Stimulated activated naive B cell treated with anti-CD40 and anti-IgM and Interleukin-4, amounts not matched to agents 10 μg/mL and 1 μg/mL and 100 μg/mL, for 72 hours (primary cell): ENCODE data around the gene ECM1.

Experiments
- ATAC-seq, 2 donors: fragments of 150-1000 bp; cut with Tn5 transposase; replicated peaks; 2 replicates each; pipeline ENCODE4 v1.10.0; 2021; ENCODE audit warnings: moderate library complexity in 1 of 2
- DNase-seq: peaks from one replicate; pipeline ENCODE4 v3.0.0; 2021
- H3K27ac Mint-ChIP-seq: one replicate; pipeline ENCODE4 v1.8.0; 2022; ENCODE audit warnings: mild to moderate bottlenecking, mixed read lengths
- H3K27me3 Mint-ChIP-seq, 2 donors: one replicate each; pipeline ENCODE4 v1.8.0; 2022; ENCODE audit warnings: mixed read lengths in 2 of 2
- H3K36me3 Mint-ChIP-seq, 2 donors: one replicate each; pipeline ENCODE4 v1.8.0; 2022; ENCODE audit warnings: mixed read lengths in 2 of 2, mild to moderate bottlenecking in 1 of 2
- H3K4me1 Mint-ChIP-seq, 2 donors: one replicate each; pipeline ENCODE4 v1.8.0; 2022; ENCODE audit warnings: mixed read lengths in 2 of 2, mild to moderate bottlenecking in 1 of 2
- H3K4me3 Mint-ChIP-seq, 2 donors: one replicate each; pipeline ENCODE4 v1.8.0; 2022; ENCODE audit warnings: mild to moderate bottlenecking in 2 of 2, mixed read lengths in 2 of 2, moderate library complexity in 1 of 2
- H3K9me3 Mint-ChIP-seq, 2 donors: one replicate each; pipeline ENCODE4 v1.8.0; 2022; ENCODE audit warnings: mixed read lengths in 2 of 2, mild to moderate bottlenecking in 1 of 2

Gene ECM1

GRCh38 chr1:150486966-150487762 is 20.7 kb upstream of the ECM1 start, which contains the start of gene TARS2:
TARS2 (plus strand) TSS chr1:150487419; CDS start chr1:150487451, 32 bp downstream.
- DNase-seq (peak; percentile 99), ATAC-seq (peak; percentile 99)
- Mint-ChIP-seq H3K9me3 (no peaks in the 10 kb centered on the region), H3K4me1 (peaks cover 20 to 41% of the 10 kb centered on the region in 2 donors), H3K36me3 (peaks cover 36 to 39% of the 10 kb centered on the region in 2 donors), H3K27ac (peak within 1 kb of the TSS; percentile 100), H3K4me3 (peak within 1 kb of the TSS; percentile 97), H3K27me3 (no peaks in the 10 kb centered on the region)

DNA sequence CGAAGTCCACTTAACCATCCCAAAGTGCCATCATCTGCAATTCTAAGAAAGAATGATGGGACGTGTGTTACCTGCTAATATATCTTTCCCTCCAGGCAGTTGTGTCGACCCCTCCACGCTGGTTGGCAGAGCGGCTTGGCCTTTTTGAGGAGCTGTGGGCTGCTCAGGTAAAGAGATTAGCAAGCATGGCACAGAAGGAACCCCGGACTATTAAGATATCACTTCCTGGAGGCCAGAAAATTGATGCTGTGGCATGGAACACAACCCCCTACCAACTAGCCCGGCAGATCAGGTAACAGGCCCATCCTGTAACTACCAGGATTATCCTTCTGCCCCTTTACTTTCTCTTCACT is 20.2 kb upstream of the ECM1 start:
- no peak for DNase-seq
- Mint-ChIP-seq H3K4me3 (peak overlapping the region; percentile 97), H3K27me3 (no peaks in the 10 kb centered on the region), H3K27ac (peak overlapping the region; percentile 100), H3K36me3 (peaks cover 39 to 43% of the 10 kb centered on the region in 2 donors), H3K4me1 (peaks cover 20 to 41% of the 10 kb centered on the region in 2 donors), H3K9me3 (no peaks in the 10 kb centered on the region)
- no peak for ATAC-seq

DNA sequence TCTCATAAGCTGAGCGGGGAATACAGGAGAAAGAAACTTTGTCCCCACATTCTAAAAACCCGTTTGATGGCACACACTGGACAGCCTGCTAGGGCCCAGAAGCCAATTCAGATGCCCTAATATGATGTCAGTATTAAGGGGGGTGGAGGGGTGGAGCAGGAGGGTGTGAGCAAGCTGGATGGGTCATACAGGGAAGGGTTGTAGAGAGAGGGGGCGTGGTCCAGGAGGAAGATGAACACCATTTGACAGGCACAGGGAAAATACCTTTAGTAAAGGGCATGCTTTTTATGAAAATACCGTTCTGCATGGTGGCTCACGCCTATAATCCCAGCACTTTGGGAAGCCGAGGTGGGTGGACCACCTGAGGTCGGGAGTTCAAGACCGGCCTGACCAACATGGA is 14.7 kb upstream of the ECM1 start:
- DNase-seq (no peak), ATAC-seq (peak in 1 of 2 donors; percentile 87)
- Mint-ChIP-seq H3K4me1 (peaks cover 9 to 30% of the 10 kb centered on the region in 2 donors), H3K27me3 (no peaks in the 10 kb centered on the region), H3K4me3 (no peak overlapping the region), H3K9me3 (no peaks in the 10 kb centered on the region), H3K36me3 (peaks cover 68 to 72% of the 10 kb centered on the region in 2 donors), H3K27ac (no peak overlapping the region)

DNA sequence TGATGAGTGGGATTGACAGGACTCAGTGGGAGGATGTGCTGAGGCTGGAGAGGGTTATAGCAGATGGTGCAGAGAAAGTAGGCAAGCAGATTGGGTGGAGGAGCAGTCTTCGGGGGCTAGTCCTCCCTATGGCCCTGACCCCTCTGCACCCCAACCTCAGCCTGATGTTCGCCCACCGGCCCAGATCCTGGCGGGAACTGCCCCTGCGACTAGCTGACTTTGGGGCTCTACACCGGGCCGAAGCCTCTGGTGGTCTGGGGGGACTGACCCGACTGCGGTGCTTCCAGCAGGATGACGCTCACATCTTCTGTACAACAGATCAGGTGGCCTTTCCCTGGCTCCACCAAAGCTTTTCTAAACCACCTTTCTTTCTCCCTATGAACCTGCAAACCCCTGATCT is 9.6 kb upstream of the ECM1 start:
- H3K9me3 Mint-ChIP-seq, result no peaks in the 10 kb centered on the region
- H3K36me3 Mint-ChIP-seq, result peaks cover 63 to 68% of the 10 kb centered on the region in 2 donors
- H3K27ac Mint-ChIP-seq, result no peak overlapping the region

GRCh38 chr1:150505431-150505830 is 2.5 kb upstream of the ECM1 start:
- no peak for DNase-seq
- no peak for ATAC-seq
- Mint-ChIP-seq H3K9me3 (no peaks in the 10 kb centered on the region), H3K27me3 (no peaks in the 10 kb centered on the region), H3K4me3 (no peak overlapping the region), H3K4me1 (peaks cover 8 to 14% of the 10 kb centered on the region in 2 donors), H3K36me3 (peaks cover 56 to 60% of the 10 kb centered on the region in 2 donors), H3K27ac (no peak overlapping the region)

More for the DNA sequence above, 9.6 kb upstream of the ECM1 start:
- Mint-ChIP-seq H3K4me3 (no peak overlapping the region), H3K27me3 (no peaks in the 10 kb centered on the region), H3K4me1 (peaks cover 2 to 9% of the 10 kb centered on the region in 2 donors)
- DNase-seq, result no peak
- ATAC-seq, result no peak

DNA sequence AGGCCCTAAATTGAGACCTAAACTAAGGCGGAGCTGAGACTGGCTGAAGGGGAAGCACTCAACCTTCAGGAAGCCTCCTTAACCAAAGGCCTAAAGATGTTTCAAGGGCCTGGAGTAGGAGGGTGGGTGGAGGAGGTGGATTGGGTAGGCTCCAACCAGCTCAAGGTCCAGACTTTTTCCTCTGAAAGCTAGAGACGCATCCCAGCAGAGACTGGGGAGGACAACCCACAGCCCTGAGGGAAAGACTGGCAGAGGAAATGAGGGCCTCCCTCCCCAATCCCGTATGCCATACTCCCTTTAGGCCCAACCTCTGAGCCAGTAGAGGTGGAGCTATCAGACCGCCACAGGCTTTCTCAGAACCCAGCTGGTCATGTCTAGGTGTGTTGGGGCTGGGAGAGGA is 1.1 kb downstream of the ECM1 start:
- ATAC-seq, result no peak
- Mint-ChIP-seq H3K4me3 (no peak overlapping the region), H3K9me3 (no peaks in the 10 kb centered on the region), H3K27me3 (no peaks in the 10 kb centered on the region), H3K36me3 (peaks cover 60 to 63% of the 10 kb centered on the region in 2 donors), H3K4me1 (peaks cover 19 to 24% of the 10 kb centered on the region in 2 donors), H3K27ac (no peak overlapping the region)
- DNase-seq, result no peak

GRCh38 chr1:150511551-150511950 is 3.6 kb downstream of the ECM1 start:
- H3K27ac Mint-ChIP-seq, result no peak overlapping the region
- H3K36me3 Mint-ChIP-seq, result peaks cover 48 to 49% of the 10 kb centered on the region in 2 donors
- H3K4me1 Mint-ChIP-seq, result peaks cover 35 to 43% of the 10 kb centered on the region in 2 donors
- H3K4me3 Mint-ChIP-seq, result no peak overlapping the region
- no peak for DNase-seq
- no peaks in the 10 kb centered on the region for H3K9me3 Mint-ChIP-seq
- ATAC-seq, result no peak
- no peaks in the 10 kb centered on the region for H3K27me3 Mint-ChIP-seq

DNA sequence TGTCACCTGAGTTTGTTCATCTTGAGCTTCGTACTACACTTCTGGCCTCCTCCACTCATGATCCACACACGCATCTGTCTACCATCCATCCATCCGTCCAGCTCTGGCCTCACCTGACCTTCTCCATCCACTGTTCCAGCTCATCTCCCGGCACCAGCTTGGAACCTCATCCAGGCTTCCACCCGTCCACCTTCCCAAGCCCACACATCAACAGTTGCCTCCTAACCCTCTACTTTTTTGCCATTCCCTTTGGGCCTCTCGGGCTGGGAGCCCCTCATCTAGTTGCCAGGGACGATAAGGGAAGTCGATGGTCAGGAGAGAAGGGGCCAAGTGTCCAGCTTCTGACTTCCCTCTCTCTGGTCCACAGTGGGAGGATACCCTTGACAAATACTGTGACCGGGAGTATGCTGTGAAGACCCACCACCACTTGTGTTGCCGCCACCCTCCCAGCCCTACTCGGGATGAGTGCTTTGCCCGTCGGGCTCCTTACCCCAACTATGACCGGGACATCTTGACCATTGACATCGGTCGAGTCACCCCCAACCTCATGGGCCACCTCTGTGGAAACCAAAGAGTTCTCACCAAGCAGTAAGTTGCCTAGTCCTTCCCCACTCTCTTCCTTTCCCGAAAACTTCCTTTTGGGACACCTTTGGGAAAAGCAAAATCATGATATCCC is 4.2 kb downstream of the ECM1 start:
- Mint-ChIP-seq H3K27ac (no peak overlapping the region), H3K4me1 (peaks cover 36 to 48% of the 10 kb centered on the region in 2 donors), H3K4me3 (no peak overlapping the region), H3K9me3 (no peaks in the 10 kb centered on the region), H3K36me3 (peaks cover 43% of the 10 kb centered on the region in 2 donors), H3K27me3 (no peaks in the 10 kb centered on the region)
- ATAC-seq (no peak), DNase-seq (no peak)

GRCh38 chr1:150512846-150513245 is 4.9 kb downstream of the ECM1 start:
- Mint-ChIP-seq H3K4me3 (no peak overlapping the region), H3K36me3 (peaks cover 38% of the 10 kb centered on the region in 2 donors), H3K4me1 (peaks cover 41 to 56% of the 10 kb centered on the region in 2 donors), H3K27ac (no peak overlapping the region), H3K27me3 (no peaks in the 10 kb centered on the region), H3K9me3 (no peaks in the 10 kb centered on the region)
- no peak for ATAC-seq
- DNase-seq, result no peak

GRCh38 chr1:150513351-150513791 is 5.5 kb downstream of the ECM1 start:
- ATAC-seq (no peak), DNase-seq (no peak)
- H3K27ac Mint-ChIP-seq, result no peak overlapping the region
- no peaks in the 10 kb centered on the region for H3K27me3 Mint-ChIP-seq
- H3K4me1 Mint-ChIP-seq, result peaks cover 39 to 56% of the 10 kb centered on the region in 2 donors
- peaks cover 34 to 36% of the 10 kb centered on the region in 2 donors for H3K36me3 Mint-ChIP-seq
- no peak overlapping the region for H3K4me3 Mint-ChIP-seq
- H3K9me3 Mint-ChIP-seq, result no peaks in the 10 kb centered on the region

- no peak for ATAC-seq
- Mint-ChIP-seq H3K4me1 (peaks cover 39 to 56% of the 10 kb centered on the region in 2 donors), H3K9me3 (no peaks in the 10 kb centered on the region), H3K27ac (no peak overlapping the region), H3K4me3 (peak overlapping the region; percentile 94 to 99), H3K36me3 (peaks cover 31 to 32% of the 10 kb centered on the region in 2 donors), H3K27me3 (no peaks in the 10 kb centered on the region)
- DNase-seq, result no peak
Observed at GRCh38 chr1:150514260-150514659, 6.4 kb downstream of the ECM1 start.

DNA sequence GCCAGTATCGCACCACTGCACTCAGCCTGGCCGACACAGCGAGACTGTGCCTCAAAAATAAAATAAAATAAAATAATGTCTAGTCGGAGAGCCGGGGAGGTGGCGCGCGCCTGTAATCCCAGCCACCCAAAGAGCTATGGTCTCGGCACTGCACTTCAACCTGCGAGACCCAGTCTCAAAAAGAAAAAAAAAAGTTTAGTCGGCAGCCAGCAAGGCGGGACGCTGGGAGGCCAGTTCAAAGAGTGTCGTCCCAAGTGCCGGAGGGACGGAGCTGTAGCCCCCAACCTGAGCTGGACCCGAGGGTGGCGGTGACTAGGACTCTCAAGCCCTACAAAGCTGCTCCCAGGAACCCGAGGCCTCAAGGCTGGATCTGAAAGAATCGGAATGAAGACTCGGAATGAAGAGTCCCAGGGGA is 7.0 kb downstream of the ECM1 start:
- Mint-ChIP-seq H3K36me3 (peaks cover 28 to 29% of the 10 kb centered on the region in 2 donors), H3K27me3 (no peaks in the 10 kb centered on the region), H3K4me3 (peak overlapping the region; percentile 94 to 99), H3K27ac (peak overlapping the region; percentile 94), H3K4me1 (peaks cover 34 to 53% of the 10 kb centered on the region in 2 donors), H3K9me3 (no peaks in the 10 kb centered on the region)
- ATAC-seq (peak; percentile 1 to 4), DNase-seq (no peak)

DNA sequence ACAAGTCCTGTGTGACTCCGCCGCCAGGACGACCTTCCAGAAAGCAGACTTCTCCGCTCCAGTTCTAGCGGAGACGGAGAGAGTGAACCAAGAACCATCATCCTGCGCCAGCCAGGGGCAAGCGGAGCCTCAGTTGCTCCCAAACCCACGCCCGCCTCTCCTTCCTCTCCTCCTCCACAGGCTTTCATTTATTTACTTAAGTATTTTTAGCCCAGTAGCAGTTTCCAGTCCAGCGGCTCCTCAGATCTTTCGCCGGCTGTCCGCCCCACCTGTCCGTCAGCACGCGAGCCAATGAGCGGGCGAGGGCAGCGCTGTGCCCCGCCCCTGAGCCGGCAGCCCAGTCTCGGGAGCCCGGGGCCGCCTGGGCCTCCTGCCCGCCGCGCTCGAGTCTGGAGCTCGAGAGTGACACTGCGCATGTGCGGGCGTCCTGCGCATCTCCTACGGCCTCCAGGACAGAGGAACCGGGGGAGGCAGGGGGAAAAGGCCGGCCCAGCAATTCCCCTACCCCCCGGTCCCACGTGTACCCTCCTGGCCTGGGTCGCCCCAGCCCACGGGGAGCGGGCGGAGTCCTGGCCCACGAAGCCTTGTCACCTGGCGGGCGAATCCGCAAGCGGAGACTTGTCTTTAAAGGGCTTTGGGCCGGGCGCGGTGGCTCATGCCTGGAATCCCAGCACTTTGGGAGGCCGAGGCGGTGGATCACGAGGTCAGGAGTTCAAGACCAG is 7.6 kb downstream of the ECM1 start, which contains the start of gene FALEC:
TSS of gene FALEC (plus strand) at position 425 of the 722 bp plus-strand sequence.
- H3K36me3 Mint-ChIP-seq, result peaks cover 24% of the 10 kb centered on the region in 2 donors
- H3K27ac Mint-ChIP-seq, result peak within 1 kb of the TSS; percentile 94
- no peaks in the 10 kb centered on the region for H3K9me3 Mint-ChIP-seq
- no peaks in the 10 kb centered on the region for H3K27me3 Mint-ChIP-seq
- H3K4me3 Mint-ChIP-seq, result peak within 1 kb of the TSS; percentile 94 to 99
- DNase-seq (peak; percentile 94), ATAC-seq (peak; percentile 95 to 97)
- peaks cover 29 to 47% of the 10 kb centered on the region in 2 donors for H3K4me1 Mint-ChIP-seq

GRCh38 chr1:150516050-150516591 is 8.2 kb downstream of the ECM1 start:
- peak; percentile 9 to 14 for ATAC-seq
- Mint-ChIP-seq H3K4me1 (peaks cover 25 to 43% of the 10 kb centered on the region in 2 donors), H3K9me3 (no peaks in the 10 kb centered on the region), H3K36me3 (peaks cover 19 to 21% of the 10 kb centered on the region in 2 donors), H3K27ac (peak overlapping the region; percentile 94), H3K27me3 (no peaks in the 10 kb centered on the region), H3K4me3 (peak overlapping the region; percentile 94 to 99)
- DNase-seq, result no peak
